AG04449 (cell line): ENCODE data around the gene WDFY2.

ENCODE experiments used
- CTCF ChIA-PET: fragments of 350-600 bp; formaldehyde crosslinking; extraction: SDS; loops from one replicate; lab custom pipeline; 2021; ENCODE audit warnings: antibody characterized with exemption; lab: Yijun Ruan, JAX
- POLR2A ChIA-PET: fragments of 400-600, 350-600 bp; formaldehyde crosslinking; extraction: SDS; loops from one replicate; lab custom pipeline; 2020; ENCODE audit warnings: antibody characterized with exemption, inconsistent platforms; lab: Yijun Ruan, JAX
- DNase-seq: peaks from one replicate; pipeline ENCODE4 v3.0.0-alpha.2; 2010; ENCODE audit warnings: low read depth, low spot score
- H3K4me3 ChIP-seq: 2 replicates; pipeline ENCODE4 v1.5.1; 2011; ENCODE audit warnings: low read depth, mild to moderate bottlenecking, control low read depth, low read length
- CTCF ChIP-seq: IDR thresholded peaks from one replicate; pipeline ENCODE4 v1.5.1; 2011; ENCODE audit warnings: mild to moderate bottlenecking, moderate library complexity, low read length, control low read depth, inconsistent platforms; ENCODE audit not compliant: insufficient read depth; ENCODE audit errors: missing control alignments

Gene WDFY2

GRCh38 chr13:51585696-51586095, 1.4 kb downstream of the WDFY2 start:
- H3K4me3 ChIP-seq = peak overlapping the region; percentile 92
- DNase-seq = no peak
- no peak for TF ChIP-seq CTCF
- ChIA-PET POLR2A (interaction anchor here (1.0 to 3.2 kb wide), 3 partner anchors 133 to 212 kb away, joined by 3 to 46 read pairs (median 4); partner anchors contain the start of gene INTS6), CTCF (interaction anchor here (0.8 to 2.9 kb wide), 14 partner anchors 10 to 229 kb away, joined by 3 to 18 read pairs (median 3); no protein-coding TSS in a partner anchor)

- H3K4me3 ChIP-seq = no peak overlapping the region
- POLR2A ChIA-PET = interaction anchor here (3.2 kb wide), 1 partner anchor 134 kb away, joined by 46 read pairs; the partner anchor contains the start of gene INTS6
- DNase-seq = no peak
- CTCF ChIA-PET = interaction anchor here (0.9 to 1.4 kb wide), 2 partner anchors 153 to 206 kb away, joined by 3 read pairs; no protein-coding TSS in a partner anchor
- no peak for TF ChIP-seq CTCF
Observed at GRCh38 chr13:51587372-51587771, 3.1 kb downstream of the WDFY2 start.

- DNase-seq = no peak
- ChIA-PET POLR2A (interaction anchor here (0.6 kb wide), 1 partner anchor 162 kb away, joined by 3 read pairs; no protein-coding TSS in a partner anchor), CTCF (interaction anchor here (1.4 kb wide), 1 partner anchor 205 kb away, joined by 3 read pairs; no protein-coding TSS in a partner anchor)
- TF ChIP-seq CTCF = no peak
- H3K4me3 ChIP-seq = no peak overlapping the region
Observed at GRCh38 chr13:51588406-51588949, 4.2 kb downstream of the WDFY2 start.

- TF ChIP-seq CTCF = no peak
- no peak overlapping the region for H3K4me3 ChIP-seq
- POLR2A ChIA-PET = interaction anchor here (1.5 to 2.1 kb wide), 2 partner anchors 137 to 139 kb away, joined by 6 to 16 read pairs; partner anchors contain the start of gene INTS6
- no peak for DNase-seq
- CTCF ChIA-PET = interaction anchor here (1.0 to 1.8 kb wide), 7 partner anchors 12 to 208 kb away, joined by 3 to 4 read pairs (median 3); no protein-coding TSS in a partner anchor
Observed at GRCh38 chr13:51589793-51590192, 5.5 kb downstream of the WDFY2 start.

GRCh38 chr13:51590231-51590970, 6.1 kb downstream of the WDFY2 start:
- no peak overlapping the region for H3K4me3 ChIP-seq
- ChIA-PET POLR2A (interaction anchor here (1.5 to 2.1 kb wide), 2 partner anchors 138 to 140 kb away, joined by 6 to 16 read pairs; partner anchors contain the start of gene INTS6), CTCF (interaction anchor here (1.0 to 1.8 kb wide), 6 partner anchors 12 to 207 kb away, joined by 3 to 4 read pairs (median 3); no protein-coding TSS in a partner anchor)
- DNase-seq = no peak
- no peak for TF ChIP-seq CTCF
